DMS79 (cell line): ENCODE data around the gene RIPK1.
A peak's percentile ranks its signal among the peaks of the same experiment; 100 is the strongest.
"Not testable (repeated sequence)": the region's sequence is repeated elsewhere in the genome, so short reads cannot be mapped to it uniquely, and the experiment has no call there.

ENCODE experiments used
- DNase-seq: peaks from one replicate; lab custom pipeline; 2025; lab: John Stamatoyannopoulos, UW

Gene RIPK1

GRCh38 chr6:3068329-3069214 lies at the start of gene RIPK1:
RIPK1 (plus strand) TSS chr6:3068494; CDS start chr6:3076824, 8,330 bp downstream.
- peak; percentile 38 for DNase-seq

GRCh38 chr6:3019065-3019464 lies 49.2 kb upstream of the RIPK1 start:
- no peak for DNase-seq

GRCh38 chr6:3019749-3020320 lies 48.5 kb upstream of the RIPK1 start:
- no peak for DNase-seq

- DNase-seq: not testable (repeated sequence)
These were observed 47.2 kb upstream of the RIPK1 start for GRCh38 chr6:3020976-3021598.

GRCh38 chr6:3022765-3023662 lies 45.3 kb upstream of the RIPK1 start:
- DNase-seq: no peak

GRCh38 chr6:3023663-3024483 lies 44.4 kb upstream of the RIPK1 start:
- no peak for DNase-seq

- no peak for DNase-seq
These were observed 41.3 kb upstream of the RIPK1 start for GRCh38 chr6:3026791-3027626.

- DNase-seq: not testable (repeated sequence)
These were observed 40.1 kb upstream of the RIPK1 start for GRCh38 chr6:3028156-3028555.

- peak; percentile 27 for DNase-seq
These were observed 36.2 kb upstream of the RIPK1 start for GRCh38 chr6:3031857-3032640.

- no peak for DNase-seq
These were observed 35.3 kb upstream of the RIPK1 start for GRCh38 chr6:3032986-3033385.

GRCh38 chr6:3033652-3034051 lies 34.6 kb upstream of the RIPK1 start:
- no peak for DNase-seq

- no peak for DNase-seq
These were observed 32.9 kb upstream of the RIPK1 start for GRCh38 chr6:3035397-3035796.

- no peak for DNase-seq
These were observed 31.2 kb upstream of the RIPK1 start for GRCh38 chr6:3036861-3037637.

GRCh38 chr6:3037638-3038365 lies 30.5 kb upstream of the RIPK1 start:
- no peak for DNase-seq

- DNase-seq: peak; percentile 31
These were observed 28.9 kb upstream of the RIPK1 start for GRCh38 chr6:3039384-3039783.

GRCh38 chr6:3041147-3041546 lies 27.1 kb upstream of the RIPK1 start:
- no peak for DNase-seq

- no peak for DNase-seq
These were observed 26.7 kb upstream of the RIPK1 start for GRCh38 chr6:3041606-3042005.

GRCh38 chr6:3045369-3045768 lies 22.9 kb upstream of the RIPK1 start:
- DNase-seq: peak; percentile 22
